Retinal pigment epithelial cell (primary cell): Measurements from ENCODE around the gene DNAH3.
"Not testable (repeated sequence)": the region's sequence is repeated elsewhere in the genome, so short reads cannot be mapped to it uniquely, and the experiment has no call there.

ENCODE experiments used
- DNase-seq: peaks from one replicate; pipeline ENCODE4 v3.0.0-alpha.2; 2010; ENCODE audit warnings: low read depth
- H3K4me3 ChIP-seq: 2 replicates; pipeline ENCODE4 v1.5.1; 2011; ENCODE audit warnings: mild to moderate bottlenecking, low read length, control low read depth, moderate library complexity
- TF ChIP-seq, protein P1 (sequence below): conservative IDR thresholded peaks from 2 replicates; pipeline ENCODE4 v1.5.1; 2011; ENCODE audit warnings: low read depth, low read length, control low read depth, inconsistent platforms

Gene DNAH3

DNA sequence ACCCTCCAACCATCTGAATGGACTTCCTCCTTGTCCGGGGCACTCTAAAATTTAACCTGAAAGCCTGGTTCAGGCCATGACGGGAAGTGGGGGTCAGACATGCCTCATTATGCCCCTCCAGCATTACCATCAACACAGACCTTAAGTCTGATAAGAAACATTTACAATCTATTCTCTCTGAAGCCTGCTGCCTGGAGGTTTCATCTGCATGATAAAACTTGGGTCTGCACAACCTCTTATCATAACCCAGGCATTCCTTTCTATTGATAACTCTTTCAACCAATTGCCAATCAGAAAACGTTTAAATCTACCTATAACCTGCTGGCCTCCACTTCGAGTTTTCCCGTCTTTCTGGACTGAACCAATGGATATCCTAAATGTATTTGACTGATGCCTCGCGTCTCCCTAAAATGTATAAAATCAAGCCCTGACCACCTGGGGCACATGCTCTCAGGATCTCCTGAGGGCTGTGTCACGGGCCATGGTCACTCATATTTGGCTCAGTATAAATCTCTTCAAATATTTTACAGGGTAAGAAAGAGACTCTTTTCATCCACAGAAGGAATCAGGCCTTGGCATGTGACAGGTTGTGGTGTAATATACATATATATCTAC, 204.5 kb downstream of the DNAH3 start:
- TF ChIP-seq, protein P1, sequence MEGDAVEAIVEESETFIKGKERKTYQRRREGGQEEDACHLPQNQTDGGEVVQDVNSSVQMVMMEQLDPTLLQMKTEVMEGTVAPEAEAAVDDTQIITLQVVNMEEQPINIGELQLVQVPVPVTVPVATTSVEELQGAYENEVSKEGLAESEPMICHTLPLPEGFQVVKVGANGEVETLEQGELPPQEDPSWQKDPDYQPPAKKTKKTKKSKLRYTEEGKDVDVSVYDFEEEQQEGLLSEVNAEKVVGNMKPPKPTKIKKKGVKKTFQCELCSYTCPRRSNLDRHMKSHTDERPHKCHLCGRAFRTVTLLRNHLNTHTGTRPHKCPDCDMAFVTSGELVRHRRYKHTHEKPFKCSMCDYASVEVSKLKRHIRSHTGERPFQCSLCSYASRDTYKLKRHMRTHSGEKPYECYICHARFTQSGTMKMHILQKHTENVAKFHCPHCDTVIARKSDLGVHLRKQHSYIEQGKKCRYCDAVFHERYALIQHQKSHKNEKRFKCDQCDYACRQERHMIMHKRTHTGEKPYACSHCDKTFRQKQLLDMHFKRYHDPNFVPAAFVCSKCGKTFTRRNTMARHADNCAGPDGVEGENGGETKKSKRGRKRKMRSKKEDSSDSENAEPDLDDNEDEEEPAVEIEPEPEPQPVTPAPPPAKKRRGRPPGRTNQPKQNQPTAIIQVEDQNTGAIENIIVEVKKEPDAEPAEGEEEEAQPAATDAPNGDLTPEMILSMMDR: no peak
- no peak overlapping the region for H3K4me3 ChIP-seq
- no peak for DNase-seq

DNA sequence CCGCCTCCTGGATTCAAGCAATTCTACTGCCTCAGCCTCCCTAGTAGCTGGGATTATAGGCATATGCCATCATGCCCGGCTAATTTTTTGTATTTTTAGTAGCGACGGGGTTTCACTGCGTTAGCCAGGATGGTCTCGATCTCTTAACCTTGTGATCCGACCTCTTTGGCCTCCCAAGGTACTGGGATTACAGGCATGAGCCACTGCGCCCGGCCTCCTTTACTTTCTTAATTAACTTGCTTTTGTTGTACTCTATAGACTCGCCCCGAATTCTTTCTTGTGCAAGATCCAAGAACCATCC, 205.1 kb downstream of the DNAH3 start:
- not testable (repeated sequence) for H3K4me3 ChIP-seq, DNase-seq

DNA sequence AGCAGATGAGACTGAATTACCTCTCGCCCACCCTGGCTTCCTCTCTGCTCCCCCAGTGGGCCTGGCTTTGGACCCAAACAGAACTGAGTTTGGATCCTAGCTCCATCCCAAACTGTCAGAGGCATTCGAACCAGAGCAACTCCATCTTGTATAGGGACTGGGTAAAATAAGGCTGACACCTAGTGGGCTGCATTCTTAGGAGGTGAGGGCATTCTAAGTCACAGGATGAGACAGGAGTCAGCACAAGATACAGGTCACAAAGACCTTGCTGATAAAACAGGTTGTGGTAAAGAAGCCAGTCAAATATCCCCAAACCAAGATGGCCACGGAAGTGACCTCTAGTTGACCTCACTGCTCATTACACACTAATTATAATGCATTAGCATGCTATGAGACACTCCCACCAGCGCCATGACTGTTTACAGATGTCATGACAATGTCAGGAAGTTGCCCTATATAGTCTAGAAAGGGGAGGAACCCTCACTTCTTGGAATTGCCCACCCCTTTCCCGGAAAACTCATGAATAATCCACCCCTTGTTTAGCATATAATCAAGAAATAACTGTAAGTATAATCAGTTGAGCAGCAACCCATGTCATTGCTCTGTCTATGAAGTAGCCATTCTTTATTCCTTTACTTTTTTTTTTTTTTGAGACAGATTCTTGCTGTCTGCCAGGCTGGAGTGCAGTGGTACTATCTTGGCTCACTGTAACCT, 205.6 kb downstream of the DNAH3 start:
- H3K4me3 ChIP-seq: no peak overlapping the region
- TF ChIP-seq, protein P1: no peak
- no peak for DNase-seq

- TF ChIP-seq, protein P1: no peak
- DNase-seq: no peak
- H3K4me3 ChIP-seq: no peak overlapping the region
These were observed 208.4 kb downstream of the DNAH3 start for GRCh38 chr16:20942256-20942655.

DNA sequence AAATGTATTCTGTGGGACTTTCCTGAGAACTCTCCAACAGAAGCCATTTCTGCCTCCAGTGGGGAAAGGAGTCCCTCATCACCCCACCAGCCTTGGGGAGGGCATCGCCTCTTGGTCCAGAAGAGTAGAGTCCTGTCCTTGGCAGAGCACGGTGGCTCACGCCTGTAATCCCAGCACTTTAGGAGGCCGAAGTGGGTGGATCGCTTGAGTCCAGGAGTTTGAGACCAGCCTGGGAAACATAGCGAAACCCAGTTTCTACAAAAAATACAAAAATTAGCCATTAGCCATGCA, 209.1 kb downstream of the DNAH3 start:
- no peak for DNase-seq
- TF ChIP-seq, protein P1: no peak

GRCh38 chr16:20940871-20941635, 209.6 kb downstream of the DNAH3 start:
- H3K4me3 ChIP-seq: no peak overlapping the region
- TF ChIP-seq, protein P1: no peak
- DNase-seq: no peak

More for the DNA sequence above, 209.1 kb downstream of the DNAH3 start:
- no peak overlapping the region for H3K4me3 ChIP-seq

- no peak for DNase-seq
- H3K4me3 ChIP-seq: no peak overlapping the region
- TF ChIP-seq, protein P1: no peak
These were observed 211.0 kb downstream of the DNAH3 start for GRCh38 chr16:20939611-20940010.
